HEK293 (cell line): ENCODE data around the gene DISP3.

Experiments used
- CTCF ChIA-PET: fragments of 350-600 bp; formaldehyde crosslinking; extraction: SDS; loops from one replicate; lab custom pipeline; 2021; ENCODE audit warnings: antibody characterized with exemption; lab: Yijun Ruan, JAX
- POLR2A ChIA-PET: fragments of 300-600 bp; formaldehyde crosslinking; extraction: SDS; loops from one replicate; lab custom pipeline; 2020; ENCODE audit warnings: antibody characterized with exemption, inconsistent platforms; lab: Yijun Ruan, JAX
- H3K27ac ChIP-seq: fragments of 200-500 bp; sonication (Bioruptor generic); 2 replicates; pipeline ENCODE4 v1.5.1; 2014; ENCODE audit warnings: low read depth, low read length, control low read depth, inconsistent platforms; ENCODE audit errors: extremely low read depth
- H3K36me3 ChIP-seq, 2 experiments: fragments of 200-500 bp in 1 of 2; sonication (Bioruptor generic) in 1 of 2; 1 replicate in 1 of 2; 2 replicates in 1 of 2; pipeline ENCODE4 v1.5.1; 2014 to 2017; ENCODE audit warnings: inconsistent platforms in 2 of 2, low read length in 2 of 2; ENCODE audit not compliant: control insufficient read depth in 2 of 2, insufficient read depth in 1 of 2
- H3K4me1 ChIP-seq: fragments of 200-500 bp; sonication (Bioruptor generic); 2 replicates; pipeline ENCODE4 v1.5.1; 2014; ENCODE audit warnings: mild to moderate bottlenecking, low read length, inconsistent platforms; ENCODE audit not compliant: control insufficient read depth, insufficient read depth
- H3K4me3 ChIP-seq: 2 replicates; pipeline ENCODE4 v1.5.1; 2011; ENCODE audit warnings: low read depth, mild to moderate bottlenecking, control low read depth, low read length, moderate library complexity
- H3K9me3 ChIP-seq: fragments of 200-500 bp; sonication (Bioruptor generic); 2 replicates; pipeline ENCODE4 v1.5.1; 2014; ENCODE audit warnings: low read depth, low read length, inconsistent platforms; ENCODE audit not compliant: control insufficient read depth, insufficient read depth
- BCL6B ChIP-seq: fragments of 450-650 bp; formaldehyde crosslinking; IDR thresholded peaks from 2 replicates; pipeline ENCODE4 v1.5.1; 2017; ENCODE audit warnings: missing biosample characterization, missing genetic modification characterization
- ELK4 ChIP-seq: IDR thresholded peaks from 2 replicates; pipeline ENCODE4 v1.6.1; 2011; ENCODE audit warnings: mild to moderate bottlenecking, low read depth, low read length, borderline replicate concordance
- GLIS1 ChIP-seq: fragments of 450-650 bp; formaldehyde crosslinking; IDR thresholded peaks from 2 replicates; pipeline ENCODE4 v1.5.1; 2016; ENCODE audit warnings: missing biosample characterization, missing genetic modification characterization
- OSR2 ChIP-seq: fragments of 450-650 bp; formaldehyde crosslinking; IDR thresholded peaks from 2 replicates; pipeline ENCODE4 v1.5.1; 2016; ENCODE audit warnings: missing biosample characterization, missing genetic modification characterization
- PBX3 ChIP-seq: sonication (generic); formaldehyde crosslinking; IDR thresholded peaks from 2 replicates; pipeline ENCODE4 v1.8.1; 2022; ENCODE audit warnings: mild to moderate bottlenecking, moderate library complexity, missing genetic modification reagents
- TCF7L2 ChIP-seq: IDR thresholded peaks from 2 replicates; pipeline ENCODE4 v1.6.1; 2011; ENCODE audit warnings: low read depth, mild to moderate bottlenecking, inconsistent platforms, low read length, moderate library complexity, borderline replicate concordance
- ZBTB11 ChIP-seq: fragments of 450-650 bp; formaldehyde crosslinking; conservative IDR thresholded peaks from 2 replicates; pipeline ENCODE4 v1.5.1; 2016; ENCODE audit warnings: low read depth, missing biosample characterization, missing genetic modification characterization
- ZFP37 ChIP-seq: fragments of 450-650 bp; formaldehyde crosslinking; IDR thresholded peaks from 2 replicates; pipeline ENCODE4 v1.5.1; 2016; ENCODE audit warnings: missing biosample characterization, missing genetic modification characterization
- ZFP41 ChIP-seq: fragments of 450-650 bp; formaldehyde crosslinking; IDR thresholded peaks from 2 replicates; pipeline ENCODE4 v1.5.1; 2016; ENCODE audit warnings: missing biosample characterization, missing genetic modification characterization, borderline replicate concordance
- ZNF138 ChIP-seq: fragments of 450-650 bp; formaldehyde crosslinking; IDR thresholded peaks from 2 replicates; pipeline ENCODE4 v1.5.1; 2016; ENCODE audit warnings: missing biosample characterization, missing genetic modification characterization, borderline replicate concordance
- ZNF155 ChIP-seq: fragments of 450-650 bp; formaldehyde crosslinking; IDR thresholded peaks from 2 replicates; pipeline ENCODE4 v1.5.1; 2016; ENCODE audit warnings: missing biosample characterization, missing genetic modification characterization
- ZNF174 ChIP-seq: fragments of 450-650 bp; formaldehyde crosslinking; IDR thresholded peaks from 2 replicates; pipeline ENCODE4 v1.5.0; 2017; ENCODE audit warnings: missing biosample characterization, mild to moderate bottlenecking, missing genetic modification characterization
- ZNF18 ChIP-seq: fragments of 450-650 bp; formaldehyde crosslinking; IDR thresholded peaks from 2 replicates; pipeline ENCODE4 v1.5.1; 2016; ENCODE audit warnings: missing biosample characterization, missing genetic modification characterization
- ZNF214 ChIP-seq: fragments of 450-650 bp; formaldehyde crosslinking; IDR thresholded peaks from 2 replicates; pipeline ENCODE4 v1.5.1; 2017; ENCODE audit warnings: missing biosample characterization, mild to moderate bottlenecking, missing genetic modification characterization, borderline replicate concordance
- ZNF223 ChIP-seq: fragments of 450-650 bp; formaldehyde crosslinking; IDR thresholded peaks from 2 replicates; pipeline ENCODE4 v1.5.1; 2016; ENCODE audit warnings: missing biosample characterization, missing genetic modification characterization
- ZNF248 ChIP-seq: fragments of 450-650 bp; formaldehyde crosslinking; IDR thresholded peaks from 2 replicates; pipeline ENCODE4 v1.5.1; 2017; ENCODE audit warnings: missing biosample characterization, missing genetic modification characterization
- ZNF274 ChIP-seq, 2 experiments: fragments of 200-500 bp in 1 of 2; fragments of 450-650 bp in 1 of 2; sonication (Bioruptor generic) in 1 of 2; formaldehyde crosslinking in 1 of 2; IDR thresholded peaks; 2 replicates each; pipeline versions ENCODE4 v1.5.1 to v1.6.1; 2014 to 2016; ENCODE audit warnings: borderline replicate concordance in 1 of 2, inconsistent platforms in 1 of 2, low read length in 1 of 2, missing biosample characterization in 1 of 2, missing genetic modification characterization in 1 of 2
- ZNF341 ChIP-seq: fragments of 450-650 bp; formaldehyde crosslinking; IDR thresholded peaks from 2 replicates; pipeline ENCODE4; 2016; ENCODE audit warnings: low read depth, missing biosample characterization, missing genetic modification characterization
- ZNF394 ChIP-seq: fragments of 450-650 bp; formaldehyde crosslinking; IDR thresholded peaks from 2 replicates; pipeline ENCODE4 v1.5.1; 2016; ENCODE audit warnings: missing biosample characterization, missing genetic modification characterization, mild to moderate bottlenecking, moderate library complexity, borderline replicate concordance
- ZNF561 ChIP-seq: fragments of 450-650 bp; IDR thresholded peaks from 2 replicates; pipeline ENCODE4 v1.5.1; 2018; ENCODE audit warnings: missing biosample characterization, missing genetic modification characterization, borderline replicate concordance
- ZNF704 ChIP-seq: fragments of 450-650 bp; formaldehyde crosslinking; IDR thresholded peaks from 2 replicates; pipeline ENCODE4 v1.5.1; 2016; ENCODE audit warnings: missing biosample characterization, missing genetic modification characterization
- ZNF707 ChIP-seq: fragments of 450-650 bp; formaldehyde crosslinking; IDR thresholded peaks from 2 replicates; pipeline ENCODE4 v1.5.1; 2016; ENCODE audit warnings: missing biosample characterization, missing genetic modification characterization
- ZSCAN16 ChIP-seq: fragments of 450-650 bp; formaldehyde crosslinking; IDR thresholded peaks from 2 replicates; pipeline ENCODE4 v1.5.1; 2016; ENCODE audit warnings: missing biosample characterization, missing genetic modification characterization
- ZSCAN4 ChIP-seq: fragments of 450-650 bp; formaldehyde crosslinking; IDR thresholded peaks from 2 replicates; pipeline ENCODE4 v1.5.1; 2017; ENCODE audit warnings: missing biosample characterization, missing genetic modification characterization

DISP3 gene

GRCh38 chr1:11540773-11541160, 61.8 kb downstream of the DISP3 start (continued):
- TF ChIP-seq ZBTB11 (tag by site-specific recombination) (no peak), ELK4 (no peak), ZNF394 (tag by site-specific recombination) (no peak), ZSCAN4 (tag by site-specific recombination) (no peak)

GRCh38 chr1:11541236-11541635, 62.3 kb downstream of the DISP3 start:
- TF ChIP-seq PBX3: no peak
- TF ChIP-seq ZNF174 (tag by site-specific recombination): no peak
- no peak for TF ChIP-seq ZNF704 (tag by site-specific recombination)
- no peak for TF ChIP-seq ZNF138
- no peak for TF ChIP-seq BCL6B (tag by site-specific recombination)
- TF ChIP-seq OSR2 (tag by site-specific recombination): no peak
- no peak for TF ChIP-seq ZNF214 (tag by site-specific recombination)
- TF ChIP-seq ZNF18 (tag by site-specific recombination): no peak
- TF ChIP-seq ZNF561 (tag by site-specific recombination): no peak
- TF ChIP-seq ZNF248 (tag by site-specific recombination): no peak
- TF ChIP-seq ZNF223 (tag by site-specific recombination): no peak
- no peak for TF ChIP-seq ZNF707 (tag by site-specific recombination)
- no peak for TF ChIP-seq ZSCAN16 (tag by site-specific recombination)
- TF ChIP-seq ZFP41 (tag by site-specific recombination): no peak
- TF ChIP-seq ZNF274 (IDR thresholded peaks at IDR 0.05; ENCODE audit: low read length): no peak
- no peak for TF ChIP-seq ZNF274 (tag by site-specific recombination; IDR thresholded peaks at IDR 0.05; ENCODE audit: borderline replicate concordance)
- no peak for TF ChIP-seq ZFP37 (tag by site-specific recombination)
- no peak for TF ChIP-seq ZNF155
- TF ChIP-seq ZNF341 (tag by site-specific recombination): no peak
- no peak for TF ChIP-seq GLIS1 (tag by site-specific recombination)
- TF ChIP-seq TCF7L2: no peak
- Histone ChIP-seq H3K9me3 (no peaks in the 10 kb centered on the region), H3K36me3 (no peaks in the 10 kb centered on the region), H3K27ac (no peak overlapping the region), H3K4me1 (no peaks in the 10 kb centered on the region), H3K4me3 (no peak overlapping the region)
- ChIA-PET CTCF (no interaction called here), POLR2A (no interaction called here)
